GM23338 (cell line): ENCODE measurements around the gene CBS. TPM values are rescaled to one million over a fixed set of nuclear protein-coding genes. Genes with fewer than 3 reads are reported as not detected.

Source experiments
- ATAC-seq: fragments of 200-7000 bp; cut with Tn5 transposase; 3 replicates; pipeline ENCODE4 v1.9.1; 2020
- DNase-seq: peaks from one replicate; pipeline ENCODE4 v3.0.0-alpha.2; 2015; ENCODE audit warnings: low spot score
- H2AFZ ChIP-seq: fragments of 200-600 bp; sonication (generic); 2 replicates; pipeline ENCODE4 v1.8.0; 2016; ENCODE audit warnings: antibody characterized with exemption, mild to moderate bottlenecking, moderate library complexity
- H3F3A ChIP-seq: fragments of 200-600 bp; sonication (generic); replicated peaks from 2 replicates; pipeline ENCODE4 v1.8.0; 2017; ENCODE audit warnings: antibody characterized with exemption, mixed run types, low read depth
- H3K27ac ChIP-seq: fragments of 200-600 bp; sonication (generic); 2 replicates; pipeline ENCODE4 v1.6.1; 2016; ENCODE audit warnings: low read depth
- H3K27me3 ChIP-seq: fragments of 200-600 bp; sonication (generic); 2 replicates; pipeline ENCODE4 v1.8.0; 2016; ENCODE audit warnings: mild to moderate bottlenecking, mixed run types, moderate library complexity; ENCODE audit not compliant: insufficient read depth
- H3K36me3 ChIP-seq: fragments of 200-600 bp; sonication (generic); 2 replicates; pipeline ENCODE4 v1.8.0; 2016; ENCODE audit warnings: mild to moderate bottlenecking; ENCODE audit not compliant: insufficient read depth
- H3K4me1 ChIP-seq: fragments of 200-600 bp; sonication (generic); 2 replicates; pipeline ENCODE4 v1.8.0; 2016; ENCODE audit warnings: mild to moderate bottlenecking, moderate library complexity; ENCODE audit not compliant: insufficient read depth
- H3K4me2 ChIP-seq: fragments of 200-600 bp; sonication (generic); 2 replicates; pipeline ENCODE4 v1.7.1; 2017; ENCODE audit warnings: mixed run types
- H3K4me3 ChIP-seq: fragments of 200-600 bp; sonication (generic); 2 replicates; pipeline ENCODE4 v1.6.1; 2016; ENCODE audit warnings: mixed run types
- H3K79me2 ChIP-seq: fragments of 200-600 bp; sonication (generic); replicated peaks from 2 replicates; pipeline ENCODE4 v1.8.0; 2017; ENCODE audit warnings: mild to moderate bottlenecking; ENCODE audit not compliant: insufficient read depth
- H3K9me2 ChIP-seq: fragments of 200-600 bp; sonication (generic); 2 replicates; pipeline ENCODE4 v1.8.0; 2017; ENCODE audit not compliant: insufficient read depth
- H4K20me1 ChIP-seq: fragments of 200-600 bp; sonication (generic); replicated peaks from 2 replicates; pipeline ENCODE4 v1.8.0; 2017; ENCODE audit warnings: mild to moderate bottlenecking; ENCODE audit not compliant: insufficient read depth
- H3K27ac Mint-ChIP-seq: 2 replicates; pipeline ENCODE4 v1.8.0; 2020; ENCODE audit warnings: inconsistent platforms, mild to moderate bottlenecking, moderate library complexity, mixed read lengths
- H3K27me3 Mint-ChIP-seq: 3 replicates; pipeline ENCODE4 v1.8.0; 2022; ENCODE audit warnings: low read depth, mild to moderate bottlenecking, moderate library complexity, mixed read lengths, inconsistent platforms; ENCODE audit not compliant: insufficient read depth, poor library complexity
- H3K36me3 Mint-ChIP-seq: 3 replicates; pipeline ENCODE4 v1.8.0; 2021; ENCODE audit warnings: low read depth, mild to moderate bottlenecking, inconsistent platforms, moderate library complexity, mixed read lengths
- H3K4me1 Mint-ChIP-seq: 3 replicates; pipeline ENCODE4 v1.8.0; 2020; ENCODE audit warnings: mild to moderate bottlenecking, inconsistent platforms, mixed read lengths
- H3K4me3 Mint-ChIP-seq: 3 replicates; pipeline ENCODE4 v1.8.0; 2021; ENCODE audit warnings: moderate library complexity, mild to moderate bottlenecking, inconsistent platforms, mixed read lengths
- H3K9me3 Mint-ChIP-seq: 3 replicates; pipeline ENCODE4 v1.8.0; 2020; ENCODE audit warnings: moderate library complexity, mild to moderate bottlenecking, inconsistent platforms, mixed read lengths
- CREB1 ChIP-seq: fragments of 250-450 bp; sonication (Bioruptor Pico); IDR thresholded peaks from 2 replicates; pipeline ENCODE4 v1.5.0; 2020; ENCODE audit warnings: low read depth, mild to moderate bottlenecking, moderate library complexity
- EZH2 ChIP-seq: fragments of 200-600 bp; sonication (generic); IDR thresholded peaks from one replicate; pipeline ENCODE4 v1.8.0; 2017; ENCODE audit warnings: antibody characterized with exemption, mild to moderate bottlenecking, low read depth; ENCODE audit not compliant: unreplicated experiment
- EZH2phosphoT487 ChIP-seq: fragments of 200-600 bp; sonication (generic); IDR thresholded peaks from one replicate; pipeline ENCODE4 v1.8.1; 2018; ENCODE audit warnings: antibody characterized with exemption; ENCODE audit not compliant: unreplicated experiment
- JUNB ChIP-seq: IDR thresholded peaks from one replicate; pipeline ENCODE4 v1.6.1; 2016; ENCODE audit warnings: antibody characterized with exemption; ENCODE audit not compliant: unreplicated experiment
- NANOG ChIP-seq: IDR thresholded peaks from 2 replicates; pipeline ENCODE4 v1.6.1; 2016; ENCODE audit warnings: antibody characterized with exemption, borderline replicate concordance
- POLR2AphosphoS5 ChIP-seq: IDR thresholded peaks from 2 replicates; pipeline ENCODE4 v1.6.1; 2016; ENCODE audit warnings: antibody characterized with exemption, low read depth
- STAT1 ChIP-seq: IDR thresholded peaks from one replicate; pipeline ENCODE4 v1.6.1; 2016; ENCODE audit warnings: antibody characterized with exemption; ENCODE audit not compliant: unreplicated experiment
- ZNF331 ChIP-seq: fragments of 250-450 bp; sonication (Bioruptor Pico); IDR thresholded peaks from 2 replicates; pipeline ENCODE4 v1.5.0; 2020; ENCODE audit warnings: low read depth, mild to moderate bottlenecking, moderate library complexity
- polyA plus RNA-seq: library from polyadenylated mRNA; unstranded; fragments of >200 nt; fragmentation: Nextera tagmentation; extraction: Ambion mirVana; gene quantifications from 2 replicates; pipeline ENCODE4 v1.2.1, GENCODE V29; 2016
- total RNA-seq: library from RNA; depleted of rRNA; stranded (reverse); fragments of >200 nt; shearing (Covaris generic); gene quantifications from 2 replicates; pipeline ENCODE4 v1.2.3, GENCODE V29; 2014
- TF ChIP-seq, protein P1 (sequence below): IDR thresholded peaks from 2 replicates; pipeline ENCODE4 v1.6.1; 2016; ENCODE audit warnings: antibody characterized with exemption
- TF ChIP-seq, protein P2 (sequence below): fragments of 250-450 bp; sonication (Bioruptor Pico); IDR thresholded peaks from 2 replicates; pipeline ENCODE4 v1.5.0; 2020; ENCODE audit warnings: mild to moderate bottlenecking, moderate library complexity
- TF ChIP-seq, protein P3 (sequence below), 2 experiments: fragments of 200-600 bp in 1 of 2; sonication (generic) in 1 of 2; conservative IDR thresholded peaks; 2 replicates each; pipeline versions ENCODE4 v1.5.1 to v1.6.1; 2016 to 2017; ENCODE audit warnings: antibody characterized with exemption in 2 of 2, low read depth in 2 of 2, mild to moderate bottlenecking in 2 of 2, moderate library complexity in 1 of 2
- TF ChIP-seq, protein P4 (sequence below): IDR thresholded peaks from one replicate; pipeline ENCODE4 v1.6.1; 2018; ENCODE audit warnings: antibody characterized with exemption; ENCODE audit not compliant: unreplicated experiment

Gene CBS
- total and polyA plus RNA-seq, 2 experiments from 2014 or later = 421 to 861 TPM

DNA sequence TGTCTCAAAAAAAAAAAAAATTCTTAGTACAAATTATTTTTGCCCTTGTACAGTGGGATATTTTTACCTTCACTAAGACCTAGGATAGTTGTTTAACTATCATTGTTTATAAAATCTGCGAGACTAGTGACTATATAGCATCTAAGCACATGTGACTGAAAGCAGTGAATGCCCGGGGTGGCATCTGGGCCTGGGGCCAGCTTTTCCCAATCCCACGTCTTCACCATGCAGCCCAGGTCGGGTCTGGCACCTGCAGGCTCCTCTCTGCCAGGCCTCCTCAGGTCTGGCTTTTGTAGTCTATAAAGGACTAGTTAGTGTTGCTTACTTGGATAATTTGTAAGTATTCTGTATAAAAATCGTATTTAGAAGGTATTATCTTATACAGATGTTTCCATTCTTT, 40.8 kb downstream of the CBS start:
- H3K27me3 ChIP-seq = no peaks in the 10 kb centered on the region
- no peaks in the 10 kb centered on the region for H3K9me2 ChIP-seq
- ATAC-seq (no peak), DNase-seq (no peak)
- no peak overlapping the region for H2AFZ ChIP-seq
- H4K20me1 ChIP-seq = no peaks in the 10 kb centered on the region
- H3K4me3 ChIP-seq = no peak overlapping the region
- no peaks in the 10 kb centered on the region; the same call in 1 of the 2 replicates for H3K36me3 ChIP-seq
- H3K4me3 Mint-ChIP-seq = no peak overlapping the region
- peaks cover 6% of the 10 kb centered on the region for H3K27me3 Mint-ChIP-seq
- H3K4me2 ChIP-seq = no peak overlapping the region
- H3K27ac ChIP-seq = 0 out of 2 replicates have a peak overlapping the region, but pooled peaks have one; percentile 45
- H3K36me3 Mint-ChIP-seq = peaks cover 26% of the 10 kb centered on the region
- 0 out of 2 replicates have a peak, but pooled peaks cover under 1% of the 10 kb centered on the region for H3F3A ChIP-seq
- no peak overlapping the region for H3K27ac Mint-ChIP-seq
- H3K4me1 Mint-ChIP-seq = no peaks in the 10 kb centered on the region
- no peaks in the 10 kb centered on the region for H3K9me3 Mint-ChIP-seq
- H3K79me2 ChIP-seq = no peaks in the 10 kb centered on the region
- no peak for TF ChIP-seq JUNB
- no peak for TF ChIP-seq ZNF331 (CRISPR knock-in tag)
- TF ChIP-seq, protein P1, sequence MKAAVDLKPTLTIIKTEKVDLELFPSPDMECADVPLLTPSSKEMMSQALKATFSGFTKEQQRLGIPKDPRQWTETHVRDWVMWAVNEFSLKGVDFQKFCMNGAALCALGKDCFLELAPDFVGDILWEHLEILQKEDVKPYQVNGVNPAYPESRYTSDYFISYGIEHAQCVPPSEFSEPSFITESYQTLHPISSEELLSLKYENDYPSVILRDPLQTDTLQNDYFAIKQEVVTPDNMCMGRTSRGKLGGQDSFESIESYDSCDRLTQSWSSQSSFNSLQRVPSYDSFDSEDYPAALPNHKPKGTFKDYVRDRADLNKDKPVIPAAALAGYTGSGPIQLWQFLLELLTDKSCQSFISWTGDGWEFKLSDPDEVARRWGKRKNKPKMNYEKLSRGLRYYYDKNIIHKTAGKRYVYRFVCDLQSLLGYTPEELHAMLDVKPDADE = no peak
- TF ChIP-seq, protein P2, sequence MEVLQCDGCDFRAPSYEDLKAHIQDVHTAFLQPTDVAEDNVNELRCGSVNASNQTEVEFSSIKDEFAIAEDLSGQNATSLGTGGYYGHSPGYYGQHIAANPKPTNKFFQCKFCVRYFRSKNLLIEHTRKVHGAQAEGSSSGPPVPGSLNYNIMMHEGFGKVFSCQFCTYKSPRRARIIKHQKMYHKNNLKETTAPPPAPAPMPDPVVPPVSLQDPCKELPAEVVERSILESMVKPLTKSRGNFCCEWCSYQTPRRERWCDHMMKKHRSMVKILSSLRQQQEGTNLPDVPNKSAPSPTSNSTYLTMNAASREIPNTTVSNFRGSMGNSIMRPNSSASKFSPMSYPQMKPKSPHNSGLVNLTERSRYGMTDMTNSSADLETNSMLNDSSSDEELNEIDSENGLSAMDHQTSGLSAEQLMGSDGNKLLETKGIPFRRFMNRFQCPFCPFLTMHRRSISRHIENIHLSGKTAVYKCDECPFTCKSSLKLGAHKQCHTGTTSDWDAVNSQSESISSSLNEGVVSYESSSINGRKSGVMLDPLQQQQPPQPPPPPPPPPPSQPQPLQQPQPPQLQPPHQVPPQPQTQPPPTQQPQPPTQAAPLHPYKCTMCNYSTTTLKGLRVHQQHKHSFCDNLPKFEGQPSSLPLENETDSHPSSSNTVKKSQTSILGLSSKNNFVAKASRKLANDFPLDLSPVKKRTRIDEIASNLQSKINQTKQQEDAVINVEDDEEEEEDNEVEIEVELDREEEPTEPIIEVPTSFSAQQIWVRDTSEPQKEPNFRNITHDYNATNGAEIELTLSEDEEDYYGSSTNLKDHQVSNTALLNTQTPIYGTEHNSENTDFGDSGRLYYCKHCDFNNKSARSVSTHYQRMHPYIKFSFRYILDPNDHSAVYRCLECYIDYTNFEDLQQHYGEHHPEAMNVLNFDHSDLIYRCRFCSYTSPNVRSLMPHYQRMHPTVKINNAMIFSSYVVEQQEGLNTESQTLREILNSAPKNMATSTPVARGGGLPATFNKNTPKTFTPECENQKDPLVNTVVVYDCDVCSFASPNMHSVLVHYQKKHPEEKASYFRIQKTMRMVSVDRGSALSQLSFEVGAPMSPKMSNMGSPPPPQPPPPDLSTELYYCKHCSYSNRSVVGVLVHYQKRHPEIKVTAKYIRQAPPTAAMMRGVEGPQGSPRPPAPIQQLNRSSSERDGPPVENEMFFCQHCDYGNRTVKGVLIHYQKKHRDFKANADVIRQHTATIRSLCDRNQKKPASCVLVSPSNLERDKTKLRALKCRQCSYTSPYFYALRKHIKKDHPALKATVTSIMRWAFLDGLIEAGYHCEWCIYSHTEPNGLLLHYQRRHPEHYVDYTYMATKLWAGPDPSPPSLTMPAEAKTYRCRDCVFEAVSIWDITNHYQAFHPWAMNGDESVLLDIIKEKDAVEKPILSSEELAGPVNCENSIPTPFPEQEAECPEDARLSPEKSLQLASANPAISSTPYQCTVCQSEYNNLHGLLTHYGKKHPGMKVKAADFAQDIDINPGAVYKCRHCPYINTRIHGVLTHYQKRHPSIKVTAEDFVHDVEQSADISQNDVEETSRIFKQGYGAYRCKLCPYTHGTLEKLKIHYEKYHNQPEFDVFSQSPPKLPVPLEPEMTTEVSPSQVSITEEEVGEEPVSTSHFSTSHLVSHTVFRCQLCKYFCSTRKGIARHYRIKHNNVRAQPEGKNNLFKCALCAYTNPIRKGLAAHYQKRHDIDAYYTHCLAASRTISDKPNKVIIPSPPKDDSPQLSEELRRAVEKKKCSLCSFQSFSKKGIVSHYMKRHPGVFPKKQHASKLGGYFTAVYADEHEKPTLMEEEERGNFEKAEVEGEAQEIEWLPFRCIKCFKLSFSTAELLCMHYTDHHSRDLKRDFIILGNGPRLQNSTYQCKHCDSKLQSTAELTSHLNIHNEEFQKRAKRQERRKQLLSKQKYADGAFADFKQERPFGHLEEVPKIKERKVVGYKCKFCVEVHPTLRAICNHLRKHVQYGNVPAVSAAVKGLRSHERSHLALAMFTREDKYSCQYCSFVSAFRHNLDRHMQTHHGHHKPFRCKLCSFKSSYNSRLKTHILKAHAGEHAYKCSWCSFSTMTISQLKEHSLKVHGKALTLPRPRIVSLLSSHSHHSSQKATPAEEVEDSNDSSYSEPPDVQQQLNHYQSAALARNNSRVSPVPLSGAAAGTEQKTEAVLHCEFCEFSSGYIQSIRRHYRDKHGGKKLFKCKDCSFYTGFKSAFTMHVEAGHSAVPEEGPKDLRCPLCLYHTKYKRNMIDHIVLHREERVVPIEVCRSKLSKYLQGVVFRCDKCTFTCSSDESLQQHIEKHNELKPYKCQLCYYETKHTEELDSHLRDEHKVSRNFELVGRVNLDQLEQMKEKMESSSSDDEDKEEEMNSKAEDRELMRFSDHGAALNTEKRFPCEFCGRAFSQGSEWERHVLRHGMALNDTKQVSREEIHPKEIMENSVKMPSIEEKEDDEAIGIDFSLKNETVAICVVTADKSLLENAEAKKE (CRISPR knock-in tag) = no peak
- TF ChIP-seq EZH2 = no peak
- no peak for TF ChIP-seq POLR2AphosphoS5
- no peak for TF ChIP-seq CREB1
- TF ChIP-seq, protein P3, sequence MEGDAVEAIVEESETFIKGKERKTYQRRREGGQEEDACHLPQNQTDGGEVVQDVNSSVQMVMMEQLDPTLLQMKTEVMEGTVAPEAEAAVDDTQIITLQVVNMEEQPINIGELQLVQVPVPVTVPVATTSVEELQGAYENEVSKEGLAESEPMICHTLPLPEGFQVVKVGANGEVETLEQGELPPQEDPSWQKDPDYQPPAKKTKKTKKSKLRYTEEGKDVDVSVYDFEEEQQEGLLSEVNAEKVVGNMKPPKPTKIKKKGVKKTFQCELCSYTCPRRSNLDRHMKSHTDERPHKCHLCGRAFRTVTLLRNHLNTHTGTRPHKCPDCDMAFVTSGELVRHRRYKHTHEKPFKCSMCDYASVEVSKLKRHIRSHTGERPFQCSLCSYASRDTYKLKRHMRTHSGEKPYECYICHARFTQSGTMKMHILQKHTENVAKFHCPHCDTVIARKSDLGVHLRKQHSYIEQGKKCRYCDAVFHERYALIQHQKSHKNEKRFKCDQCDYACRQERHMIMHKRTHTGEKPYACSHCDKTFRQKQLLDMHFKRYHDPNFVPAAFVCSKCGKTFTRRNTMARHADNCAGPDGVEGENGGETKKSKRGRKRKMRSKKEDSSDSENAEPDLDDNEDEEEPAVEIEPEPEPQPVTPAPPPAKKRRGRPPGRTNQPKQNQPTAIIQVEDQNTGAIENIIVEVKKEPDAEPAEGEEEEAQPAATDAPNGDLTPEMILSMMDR (conservative IDR thresholded peaks at IDR 0.05; ENCODE audit: low read depth in 2 of 2) = no peak
- TF ChIP-seq, protein P4, sequence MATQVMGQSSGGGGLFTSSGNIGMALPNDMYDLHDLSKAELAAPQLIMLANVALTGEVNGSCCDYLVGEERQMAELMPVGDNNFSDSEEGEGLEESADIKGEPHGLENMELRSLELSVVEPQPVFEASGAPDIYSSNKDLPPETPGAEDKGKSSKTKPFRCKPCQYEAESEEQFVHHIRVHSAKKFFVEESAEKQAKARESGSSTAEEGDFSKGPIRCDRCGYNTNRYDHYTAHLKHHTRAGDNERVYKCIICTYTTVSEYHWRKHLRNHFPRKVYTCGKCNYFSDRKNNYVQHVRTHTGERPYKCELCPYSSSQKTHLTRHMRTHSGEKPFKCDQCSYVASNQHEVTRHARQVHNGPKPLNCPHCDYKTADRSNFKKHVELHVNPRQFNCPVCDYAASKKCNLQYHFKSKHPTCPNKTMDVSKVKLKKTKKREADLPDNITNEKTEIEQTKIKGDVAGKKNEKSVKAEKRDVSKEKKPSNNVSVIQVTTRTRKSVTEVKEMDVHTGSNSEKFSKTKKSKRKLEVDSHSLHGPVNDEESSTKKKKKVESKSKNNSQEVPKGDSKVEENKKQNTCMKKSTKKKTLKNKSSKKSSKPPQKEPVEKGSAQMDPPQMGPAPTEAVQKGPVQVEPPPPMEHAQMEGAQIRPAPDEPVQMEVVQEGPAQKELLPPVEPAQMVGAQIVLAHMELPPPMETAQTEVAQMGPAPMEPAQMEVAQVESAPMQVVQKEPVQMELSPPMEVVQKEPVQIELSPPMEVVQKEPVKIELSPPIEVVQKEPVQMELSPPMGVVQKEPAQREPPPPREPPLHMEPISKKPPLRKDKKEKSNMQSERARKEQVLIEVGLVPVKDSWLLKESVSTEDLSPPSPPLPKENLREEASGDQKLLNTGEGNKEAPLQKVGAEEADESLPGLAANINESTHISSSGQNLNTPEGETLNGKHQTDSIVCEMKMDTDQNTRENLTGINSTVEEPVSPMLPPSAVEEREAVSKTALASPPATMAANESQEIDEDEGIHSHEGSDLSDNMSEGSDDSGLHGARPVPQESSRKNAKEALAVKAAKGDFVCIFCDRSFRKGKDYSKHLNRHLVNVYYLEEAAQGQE = no peak
- no peak for TF ChIP-seq STAT1
- no peak for TF ChIP-seq EZH2phosphoT487
- TF ChIP-seq NANOG = no peak
- no peaks in the 10 kb centered on the region for H3K4me1 ChIP-seq
